DND-41 (cell line): Measurements from ENCODE around the gene ARSJ.

ENCODE experiments used
- ATAC-seq: fragments of 200-7000 bp; cut with Tn5 transposase; 3 replicates; pipeline ENCODE4 v1.9.1; 2021; ENCODE audit warnings: low read depth; ENCODE audit not compliant: insufficient read depth
- DNase-seq: peaks from one replicate; pipeline ENCODE4 v3.0.0-alpha.2; 2020
- H2AFZ ChIP-seq: 2 replicates; pipeline ENCODE4 v1.6.0; 2012; ENCODE audit warnings: low read depth, low read length
- H3K27ac ChIP-seq: 2 replicates; pipeline ENCODE4 v1.5.1; 2012; ENCODE audit warnings: low read length, inconsistent platforms
- H3K27me3 ChIP-seq: fragments of 200-600 bp; sonication (generic); 2 replicates; pipeline ENCODE4 v1.6.0; 2012; ENCODE audit warnings: low read length, mild to moderate bottlenecking, inconsistent platforms; ENCODE audit not compliant: insufficient read depth, poor library complexity
- H3K36me3 ChIP-seq: 2 replicates; pipeline ENCODE4 v1.5.1; 2012; ENCODE audit warnings: low read length, inconsistent platforms; ENCODE audit not compliant: insufficient read depth
- H3K4me1 ChIP-seq: 2 replicates; pipeline ENCODE4 v1.5.1; 2012; ENCODE audit warnings: mild to moderate bottlenecking, low read length; ENCODE audit not compliant: insufficient read depth
- H3K4me2 ChIP-seq: 2 replicates; pipeline ENCODE4 v1.6.0; 2012; ENCODE audit warnings: mild to moderate bottlenecking, moderate library complexity, low read length, inconsistent platforms; ENCODE audit not compliant: insufficient read depth
- H3K4me3 ChIP-seq, 2 experiments: fragments of 200-600 bp in 1 of 2; shearing (Covaris generic) in 1 of 2; 2 replicates each; pipeline ENCODE4 v1.5.1; 2012 to 2016; ENCODE audit warnings: inconsistent platforms in 2 of 2, low read length in 2 of 2, mild to moderate bottlenecking in 2 of 2, low read depth in 1 of 2, moderate library complexity in 1 of 2
- H3K79me2 ChIP-seq: 2 replicates; pipeline ENCODE4 v1.6.0; 2012; ENCODE audit warnings: low read length, inconsistent platforms; ENCODE audit not compliant: insufficient read depth
- H3K9ac ChIP-seq: 2 replicates; pipeline ENCODE4 v1.6.0; 2012; ENCODE audit warnings: low read depth, mild to moderate bottlenecking, inconsistent platforms, low read length, moderate library complexity
- H3K9me3 ChIP-seq: 2 replicates; pipeline ENCODE4 v1.5.1; 2012; ENCODE audit warnings: low read length, moderate library complexity, mild to moderate bottlenecking, inconsistent platforms; ENCODE audit not compliant: insufficient read depth, severe bottlenecking
- H4K20me1 ChIP-seq: 2 replicates; pipeline ENCODE4 v1.6.0; 2012; ENCODE audit warnings: low read length; ENCODE audit not compliant: insufficient read depth
- CTCF ChIP-seq: IDR thresholded peaks from 2 replicates; pipeline ENCODE4 v1.5.1; 2012; ENCODE audit warnings: borderline replicate concordance, low read length, moderate library complexity, mild to moderate bottlenecking; ENCODE audit not compliant: poor library complexity, severe bottlenecking; ENCODE audit errors: extremely low read depth
- EZH2 ChIP-seq: IDR thresholded peaks from 3 replicates; pipeline ENCODE4 v1.6.1; 2012; ENCODE audit warnings: borderline replicate concordance, low read depth, mild to moderate bottlenecking, moderate library complexity, low read length, inconsistent platforms; ENCODE audit not compliant: severe bottlenecking

The ARSJ gene

GRCh38 chr4:113957956-113958355 lies 21.5 kb downstream of the ARSJ start:
- DNase-seq (no peak), ATAC-seq (no peak)
- Histone ChIP-seq H3K79me2 (no peaks in the 10 kb centered on the region), H3K9ac (no peak overlapping the region), H4K20me1 (no peaks in the 10 kb centered on the region), H3K36me3 (no peaks in the 10 kb centered on the region), H3K4me1 (no peaks in the 10 kb centered on the region), H3K27me3 (peaks cover 4% of the 10 kb centered on the region), H3K4me2 (no peak overlapping the region), H2AFZ (no peak overlapping the region), H3K9me3 (no peaks in the 10 kb centered on the region), H3K27ac (no peak overlapping the region), H3K4me3 (no peak overlapping the region)
- TF ChIP-seq CTCF (no peak), EZH2 (no peak)

DNA sequence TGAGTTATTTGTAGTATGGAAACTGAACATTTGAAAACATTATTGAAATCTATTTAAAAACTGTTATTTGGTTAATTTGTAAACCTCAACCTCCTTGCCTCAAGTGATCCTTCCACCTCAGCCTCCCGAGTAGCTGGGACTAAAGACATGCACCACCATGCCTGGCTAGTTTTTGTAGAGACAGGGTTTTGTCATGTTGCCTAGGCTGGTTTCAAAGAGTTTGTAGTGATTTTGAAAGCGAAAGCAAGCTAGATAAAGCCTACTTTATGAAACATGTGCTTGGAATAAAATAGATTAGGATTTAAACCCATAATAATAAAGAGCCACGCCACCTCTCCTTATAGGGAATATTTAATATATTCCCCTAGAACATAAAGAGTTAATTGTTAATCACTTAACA lies 23.5 kb downstream of the ARSJ start:
- ATAC-seq (no peak), DNase-seq (no peak)
- Histone ChIP-seq H3K4me2 (no peak overlapping the region), H3K36me3 (no peaks in the 10 kb centered on the region), H3K79me2 (no peaks in the 10 kb centered on the region), H3K9ac (no peak overlapping the region), H3K4me1 (no peaks in the 10 kb centered on the region), H2AFZ (no peak overlapping the region), H3K4me3 (no peak overlapping the region), H3K9me3 (no peaks in the 10 kb centered on the region), H3K27me3 (peaks cover 4% of the 10 kb centered on the region), H3K27ac (no peak overlapping the region), H4K20me1 (no peaks in the 10 kb centered on the region)
- TF ChIP-seq EZH2, result no peak
- no peak for TF ChIP-seq CTCF

- Histone ChIP-seq H3K4me3 (no peak overlapping the region), H2AFZ (no peak overlapping the region), H3K79me2 (no peaks in the 10 kb centered on the region), H3K27me3 (peaks cover 4% of the 10 kb centered on the region), H3K4me1 (no peaks in the 10 kb centered on the region), H3K4me2 (no peak overlapping the region), H3K36me3 (no peaks in the 10 kb centered on the region), H3K27ac (no peak overlapping the region), H4K20me1 (no peaks in the 10 kb centered on the region), H3K9me3 (no peaks in the 10 kb centered on the region), H3K9ac (no peak overlapping the region)
- no peak for ATAC-seq
- no peak for TF ChIP-seq CTCF
- no peak for TF ChIP-seq EZH2
- no peak for DNase-seq
Measured at GRCh38 chr4:113955411-113955810, 24.0 kb downstream of the ARSJ start.

DNA sequence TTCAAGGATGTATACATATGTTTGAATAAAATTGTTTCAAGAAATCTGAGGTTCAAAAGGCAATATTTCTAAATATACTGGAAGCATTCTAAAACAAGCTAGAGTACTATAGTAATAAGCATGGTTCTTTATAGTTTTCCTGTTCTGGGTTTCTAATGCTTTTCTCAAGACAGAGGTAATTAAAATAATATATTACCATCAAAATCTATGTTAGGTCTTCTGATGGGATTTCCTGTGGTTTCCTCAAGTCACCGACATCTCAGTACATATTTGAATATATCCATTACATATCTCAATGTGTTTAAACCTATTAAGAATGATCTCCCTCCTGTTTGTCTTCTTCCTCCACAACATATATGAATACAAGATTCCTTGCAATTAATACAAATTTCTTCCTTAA lies 25.6 kb downstream of the ARSJ start:
- Histone ChIP-seq H3K4me3 (no peak overlapping the region), H2AFZ (no peak overlapping the region), H3K27ac (no peak overlapping the region), H3K4me2 (no peak overlapping the region), H3K9ac (no peak overlapping the region), H3K36me3 (no peaks in the 10 kb centered on the region), H4K20me1 (no peaks in the 10 kb centered on the region), H3K4me1 (no peaks in the 10 kb centered on the region), H3K79me2 (no peaks in the 10 kb centered on the region), H3K9me3 (no peaks in the 10 kb centered on the region), H3K27me3 (peaks cover 4% of the 10 kb centered on the region)
- ATAC-seq, result no peak
- no peak for TF ChIP-seq EZH2
- TF ChIP-seq CTCF, result no peak
- no peak for DNase-seq
